GM19099 (cell line): Measurements from ENCODE around the gene MRE11.

Experiments
- POLR2A ChIP-seq: IDR thresholded peaks from 3 replicates; pipeline ENCODE4 v1.6.1; 2011; ENCODE audit warnings: low read depth; ENCODE audit not compliant: insufficient read length; ENCODE audit errors: extremely low read depth

The MRE11 gene

GRCh38 chr11:94405062-94405833, 88.4 kb downstream of the MRE11 start:
- no peak for TF ChIP-seq POLR2A

GRCh38 chr11:94402355-94402754, 91.3 kb downstream of the MRE11 start:
- TF ChIP-seq POLR2A = no peak

GRCh38 chr11:94401773-94402265, 91.8 kb downstream of the MRE11 start:
- no peak for TF ChIP-seq POLR2A

- TF ChIP-seq POLR2A = no peak
Observed at GRCh38 chr11:94400839-94401772, 92.5 kb downstream of the MRE11 start, which contains the start of gene GPR83. TSS of gene GPR83 (minus strand) at chr11:94401419. CDS start at chr11:94401247, 172 bp downstream.

- TF ChIP-seq POLR2A = no peak
Observed at GRCh38 chr11:94400457-94400838, 93.2 kb downstream of the MRE11 start.

DNA sequence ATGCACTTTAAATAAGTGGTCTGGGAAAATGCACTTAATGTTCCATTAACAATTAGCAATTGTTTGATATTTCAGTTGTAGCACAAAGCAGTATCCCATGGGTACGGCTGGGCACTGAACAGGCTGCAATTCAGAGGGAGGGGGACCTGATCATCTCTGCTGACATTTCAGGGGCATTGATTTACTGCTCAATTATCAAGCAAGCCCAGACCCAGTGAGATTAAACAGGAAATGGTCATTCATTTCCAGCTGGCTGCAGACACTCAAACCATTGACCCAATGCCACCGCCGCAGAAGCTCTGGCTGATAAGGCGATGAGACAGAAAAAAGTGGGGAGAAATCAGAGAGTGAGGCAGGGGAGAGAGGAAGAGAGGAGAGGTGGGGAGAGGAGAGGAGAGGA, 93.6 kb downstream of the MRE11 start:
- TF ChIP-seq POLR2A = no peak

- no peak for TF ChIP-seq POLR2A
Observed at GRCh38 chr11:94398101-94398500, 95.5 kb downstream of the MRE11 start.

- TF ChIP-seq POLR2A = no peak
Observed at GRCh38 chr11:94396282-94396681, 97.4 kb downstream of the MRE11 start.

DNA sequence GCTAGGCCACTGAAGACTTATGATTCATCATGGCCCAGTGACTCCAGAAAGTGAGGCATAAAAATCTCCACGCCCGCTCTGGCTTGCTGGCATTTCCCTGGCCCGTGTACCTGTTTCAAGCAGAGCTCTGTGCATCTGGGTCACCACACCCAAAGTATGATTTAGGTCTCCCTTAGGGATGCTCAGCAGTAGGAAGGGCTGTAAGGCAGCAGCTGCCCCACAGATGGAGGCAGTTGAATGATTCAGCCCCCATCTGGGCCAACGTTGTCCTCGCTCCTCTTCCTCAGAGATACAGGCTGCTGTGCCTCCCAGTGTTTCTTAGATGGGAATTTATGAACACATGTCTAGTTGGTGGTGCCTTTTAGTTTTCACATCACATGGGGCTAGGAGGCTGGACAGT, 114.0 kb downstream of the MRE11 start:
- no peak for TF ChIP-seq POLR2A

- no peak for TF ChIP-seq POLR2A
Observed at GRCh38 chr11:94376841-94377240, 116.8 kb downstream of the MRE11 start.
